Tibial nerve (tissue), 4 donors: ENCODE measurements around the gene TMEM205. TPM values are rescaled to one million over a fixed set of nuclear protein-coding genes. Genes with fewer than 3 reads are reported as not detected.
"Not testable (repeated sequence)": the region's sequence is repeated elsewhere in the genome, so short reads cannot be mapped to it uniquely, and the experiment has no call there.

Source experiments
- DNase-seq, 2 donors: peaks; one replicate each; pipeline ENCODE4 v3.0.0-alpha.2; 2019; ENCODE audit warnings: low spot score in 2 of 2
- H3K27ac ChIP-seq, 4 donors: fragments of 200-600 bp; sonication (generic) in 3 of 4; one replicate each; pipeline ENCODE4 v1.5.1; 2017 to 2019; ENCODE audit warnings: mild to moderate bottlenecking in 1 of 4
- H3K27me3 ChIP-seq, 2 donors: fragments of 200-600 bp; sonication (generic) in 1 of 2; one replicate each; pipeline versions ENCODE4 v1.5.1 to v1.6.0; 2017 to 2019
- H3K36me3 ChIP-seq, 3 donors: fragments of 200-600 bp; sonication (generic); one replicate each; pipeline ENCODE4 v1.5.1; 2018 to 2019
- H3K4me1 ChIP-seq, 4 donors: fragments of 200-600 bp; sonication (generic) in 3 of 4; one replicate each; pipeline ENCODE4 v1.5.1; 2017 to 2019
- H3K4me3 ChIP-seq, 4 donors: fragments of 200-600 bp; sonication (generic) in 3 of 4; one replicate each; pipeline ENCODE4 v1.5.1; 2017 to 2019; ENCODE audit warnings: mild to moderate bottlenecking in 1 of 4, moderate library complexity in 1 of 4
- H3K9me3 ChIP-seq, 4 donors: fragments of 200-600 bp; sonication (generic) in 3 of 4; one replicate each; pipeline ENCODE4 v1.5.1; 2017 to 2019
- CTCF ChIP-seq, 5 experiments: fragments of 200-600 bp in 3 of 5; fragments of 450-650 bp in 2 of 5; sonication (generic) in 3 of 5; IDR thresholded peaks; one replicate each; pipeline ENCODE4 v1.5.1; 2016 to 2019; ENCODE audit warnings: antibody characterized with exemption in 5 of 5, mild to moderate bottlenecking in 3 of 5, moderate library complexity in 2 of 5
- EP300 ChIP-seq, 2 donors: sonication (generic); formaldehyde crosslinking; IDR thresholded peaks; one replicate each; pipeline ENCODE4 v1.6.1; 2017; ENCODE audit warnings: antibody characterized with exemption in 2 of 2, mild to moderate bottlenecking in 1 of 2
- POLR2A ChIP-seq, 2 donors: fragments of 450-650 bp; IDR thresholded peaks; one replicate each; pipeline ENCODE4 v1.6.1; 2017; ENCODE audit warnings: antibody characterized with exemption in 2 of 2, mild to moderate bottlenecking in 2 of 2, moderate library complexity in 2 of 2
- WGBS, 2 donors: methylation state at CpG; one replicate each; pipeline ENCODE4 v1.1.5; 2018; 5-methylcytosine and 5-hydroxymethylcytosine counted together
- total RNA-seq, 4 donors: library from RNA; depleted of rRNA; stranded (reverse); fragments of >200 nt; gene quantifications; one replicate each; pipeline ENCODE4 v1.1.0, GENCODE V29; 2016

The TMEM205 gene
- total RNA-seq, 4 donors from 2014 or later, result 145 to 238 (median 189) TPM

DNA sequence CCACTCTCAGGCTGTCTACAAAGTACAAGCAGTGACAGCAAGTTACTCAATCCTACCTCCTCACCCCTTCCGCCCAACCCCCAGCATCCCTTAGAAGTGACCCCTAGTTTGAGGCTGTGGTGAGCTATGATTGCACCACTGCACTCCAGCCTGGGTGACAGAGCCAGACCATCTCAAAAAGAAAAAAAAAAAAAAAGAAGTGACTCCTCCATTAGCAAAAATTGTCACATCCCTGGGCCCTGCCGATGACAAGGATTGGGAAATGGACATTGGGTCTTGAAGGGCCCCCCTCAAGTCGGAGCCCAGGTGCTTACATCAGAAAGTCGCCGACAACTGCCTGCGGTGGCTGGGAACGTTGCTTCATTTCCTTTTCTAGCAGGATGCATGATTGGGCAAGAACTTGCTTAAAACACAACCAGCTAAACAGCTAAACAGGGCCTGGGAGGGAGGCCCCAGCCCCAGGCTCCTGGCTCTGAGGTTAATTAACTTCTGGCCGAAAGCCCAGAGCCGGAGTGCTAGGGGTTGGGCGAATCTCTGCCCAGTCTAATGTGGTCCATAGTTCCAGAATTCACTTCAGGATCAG lies 21.9 kb downstream of the TMEM205 start:
- peak; percentile 51 to 83 for DNase-seq
- H3K36me3 ChIP-seq, result peaks cover 0 to 43% (median 2%) of the 10 kb centered on the region in 3 donors
- H3K27ac ChIP-seq, result peak overlapping the region; percentile 62 to 83 (median 74)
- no peak for TF ChIP-seq POLR2A (IDR thresholded peaks at IDR 0.05)
- TF ChIP-seq EP300 (IDR thresholded peaks at IDR 0.05), result peak; percentile 35 to 91
- H3K9me3 ChIP-seq, result no peaks in the 10 kb centered on the region
- WGBS, 2 donors, result 16 to 19% methylated on average over 10 of the region's 10 CpGs
- no peaks in the 10 kb centered on the region for H3K27me3 ChIP-seq
- peaks cover 3 to 48% (median 23%) of the 10 kb centered on the region in 4 donors for H3K4me1 ChIP-seq
- H3K4me3 ChIP-seq, result no peak overlapping the region

DNA sequence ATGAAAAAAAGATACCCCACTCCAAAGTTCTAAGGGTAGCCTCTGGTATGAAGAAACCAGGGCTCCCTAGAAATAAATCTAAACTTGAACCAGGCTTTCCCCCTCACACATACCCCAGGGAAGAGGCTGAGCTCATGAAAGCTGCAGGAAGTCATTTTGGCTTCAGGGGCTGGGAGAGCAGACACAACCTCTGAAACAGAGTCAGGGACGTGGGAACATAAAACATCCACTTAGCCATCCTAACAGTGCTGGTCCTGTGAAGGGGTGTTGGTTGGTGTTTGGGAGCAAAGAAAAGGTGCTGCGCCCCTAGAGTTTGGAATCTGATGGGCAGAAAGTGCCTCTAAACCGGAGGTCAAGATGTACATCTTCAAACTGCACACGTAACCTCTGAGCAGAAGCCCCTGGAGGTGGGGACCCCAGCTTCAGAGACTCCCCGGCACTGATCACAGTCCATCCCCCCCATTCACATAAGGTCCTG lies 22.4 kb downstream of the TMEM205 start:
- TF ChIP-seq EP300 (IDR thresholded peaks at IDR 0.05), result no peak
- no peak for TF ChIP-seq POLR2A (IDR thresholded peaks at IDR 0.05)
- H3K27me3 ChIP-seq, result no peaks in the 10 kb centered on the region
- H3K36me3 ChIP-seq, result peaks cover 0 to 38% (median 2%) of the 10 kb centered on the region in 3 donors
- no peaks in the 10 kb centered on the region for H3K9me3 ChIP-seq
- WGBS, 2 donors, result 50 to 69% methylated on average over 5 of the region's 5 CpGs
- no peak for DNase-seq
- peak overlapping the region; percentile 12 to 83 (median 71) for H3K27ac ChIP-seq
- H3K4me3 ChIP-seq, result no peak overlapping the region
- H3K4me1 ChIP-seq, result peaks cover 3 to 48% (median 23%) of the 10 kb centered on the region in 4 donors

GRCh38 chr19:11322269-11323024 lies 23.6 kb downstream of the TMEM205 start:
- TF ChIP-seq CTCF (IDR thresholded peaks at IDR 0.05), result no peak
- TF ChIP-seq EP300 (IDR thresholded peaks at IDR 0.05), result no peak
- TF ChIP-seq POLR2A (IDR thresholded peaks at IDR 0.05), result no peak
- H3K9me3 ChIP-seq, result no peaks in the 10 kb centered on the region
- WGBS, 2 donors, result 49 to 54% methylated on average over 7 of the region's 7 CpGs
- peaks cover 3 to 48% (median 23%) of the 10 kb centered on the region in 4 donors for H3K4me1 ChIP-seq
- no peaks in the 10 kb centered on the region for H3K27me3 ChIP-seq
- no peak overlapping the region for H3K4me3 ChIP-seq
- H3K27ac ChIP-seq, result peak overlapping the region in 2 of 4 donors; percentile 8 to 22
- no peak for DNase-seq
- peaks cover 0 to 26% (median under 1%) of the 10 kb centered on the region in 3 donors for H3K36me3 ChIP-seq

- no peak overlapping the region for H3K4me3 ChIP-seq
- peaks cover 3 to 48% (median 23%) of the 10 kb centered on the region in 4 donors for H3K4me1 ChIP-seq
- peak overlapping the region in 1 of 4 donors; percentile 2 for H3K27ac ChIP-seq
- H3K27me3 ChIP-seq, result no peaks in the 10 kb centered on the region
- TF ChIP-seq CTCF (IDR thresholded peaks at IDR 0.05) (no peak), EP300 (IDR thresholded peaks at IDR 0.05) (no peak)
- H3K36me3 ChIP-seq, result peaks cover 0 to 16% (median 0%) of the 10 kb centered on the region in 3 donors
- no peaks in the 10 kb centered on the region for H3K9me3 ChIP-seq
- 72 to 74% methylated on average over 14 of the region's 14 CpGs for WGBS, 2 donors
- DNase-seq, result no peak
Measured at GRCh38 chr19:11321191-11322126, 24.6 kb downstream of the TMEM205 start.

GRCh38 chr19:11320278-11320995 lies 25.6 kb downstream of the TMEM205 start:
- not testable (repeated sequence) for DNase-seq, H3K4me3 ChIP-seq, H3K9me3 ChIP-seq, H3K27ac ChIP-seq, H3K27me3 ChIP-seq, H3K36me3 ChIP-seq
- WGBS, 2 donors, result 84 to 87% methylated on average over 9 of the region's 9 CpGs
- peaks cover 3 to 46% (median 23%) of the 10 kb centered on the region in 4 donors for H3K4me1 ChIP-seq

DNA sequence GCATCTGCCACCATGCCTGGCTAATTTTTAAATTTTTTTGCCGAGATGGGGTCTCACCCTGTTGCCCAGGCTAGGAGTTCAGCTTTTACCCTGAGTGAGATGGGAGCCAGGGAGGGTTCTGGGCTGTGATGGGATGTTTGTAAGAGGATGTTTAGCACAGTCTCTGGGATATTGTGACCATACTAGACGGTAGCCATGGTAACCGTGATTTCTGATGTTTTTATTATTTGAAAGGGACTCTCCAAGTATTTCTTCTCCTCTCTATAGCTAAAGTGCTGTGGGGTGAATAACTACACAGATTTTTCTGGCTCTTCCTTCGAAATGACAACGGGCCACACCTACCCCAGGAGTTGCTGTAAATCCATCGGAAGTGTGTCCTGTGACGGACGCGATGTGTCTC lies 39.7 kb downstream of the TMEM205 start:
- TF ChIP-seq EP300 (IDR thresholded peaks at IDR 0.05) (no peak), CTCF (IDR thresholded peaks at IDR 0.05) (no peak), POLR2A (IDR thresholded peaks at IDR 0.05) (no peak)
- peaks cover 0 to 7% of the 10 kb centered on the region in 2 donors for H3K27me3 ChIP-seq
- no peak overlapping the region for H3K27ac ChIP-seq
- no peaks in the 10 kb centered on the region for H3K4me1 ChIP-seq
- WGBS, 2 donors, result 76 to 78% methylated on average over 9 of the region's 9 CpGs
- DNase-seq, result no peak
- no peak overlapping the region for H3K4me3 ChIP-seq
- no peaks in the 10 kb centered on the region for H3K9me3 ChIP-seq
- H3K36me3 ChIP-seq, result no peaks in the 10 kb centered on the region
